ENCODE results near the gene RHOBTB3.

- no peak for TF ChIP-seq TSHZ2 (CRISPR knock-in tag; IDR thresholded peaks at IDR 0.05)
- no peak for TF ChIP-seq PATZ1 (CRISPR knock-in tag; IDR thresholded peaks at IDR 0.05; ENCODE audit: borderline replicate concordance)
- TF ChIP-seq ZFP30 (CRISPR knock-in tag; IDR thresholded peaks at IDR 0.05), result no peak
- TF ChIP-seq CSDC2 (CRISPR knock-in tag; IDR thresholded peaks at IDR 0.05), result no peak
- no peak for TF ChIP-seq CREB5 (CRISPR knock-in tag; IDR thresholded peaks at IDR 0.05; ENCODE audit: low read depth)
- TF ChIP-seq ARNTL (CRISPR knock-in tag; IDR thresholded peaks at IDR 0.05; ENCODE audit: borderline replicate concordance, low read depth), result no peak
- no peak for TF ChIP-seq CSRNP3 (CRISPR knock-in tag; IDR thresholded peaks at IDR 0.05)
- no peak for TF ChIP-seq ZNF8 (CRISPR knock-in tag; IDR thresholded peaks at IDR 0.05)
- no peak for TF ChIP-seq PPARA (CRISPR knock-in tag; IDR thresholded peaks at IDR 0.05; ENCODE audit: borderline replicate concordance)
- TF ChIP-seq RARB (CRISPR knock-in tag; IDR thresholded peaks at IDR 0.05), result no peak
- no peak for TF ChIP-seq GLIS3 (CRISPR knock-in tag; IDR thresholded peaks at IDR 0.05)
These were observed 51.0 kb downstream of the RHOBTB3 start for GRCh38 chr5:95782181-95782580.

Measured in SK-N-SH treated with all-trans-retinoic acid at 6 μM for 48 hours (cell line).